ENCODE results near the gene CLSTN2. TPM values are rescaled to one million over a fixed set of nuclear protein-coding genes. Genes with fewer than 3 reads are reported as not detected.

CLSTN2 gene
- total and polyA plus RNA-seq, 2 experiments from 2014 or later, result 23.0 to 27.0 TPM

- Histone ChIP-seq H2AFZ (no peak overlapping the region), H3K27ac (no peak overlapping the region), H3K4me2 (no peak overlapping the region), H3K9me2 (replicated peaks; ENCODE audit: insufficient read depth) (no peaks in the 10 kb centered on the region), H4K20me1 (ENCODE audit: insufficient read depth, poor library complexity, severe bottlenecking) (no peaks in the 10 kb centered on the region), H3K36me3 (replicated peaks; ENCODE audit: insufficient read depth, low read depth) (no peaks in the 10 kb centered on the region), H3K4me1 (ENCODE audit: insufficient read depth) (no peaks in the 10 kb centered on the region), H3K27me3 (no peaks in the 10 kb centered on the region), H3K9me3 (ENCODE audit: low read depth) (no peaks in the 10 kb centered on the region), H3K79me2 (no peaks in the 10 kb centered on the region), H3K4me3 (no peak overlapping the region)
- no peak for DNase-seq (ENCODE audit: low spot score)
- no peak for TF ChIP-seq EZH2phosphoT487 (IDR thresholded peaks at IDR 0.05; ENCODE audit: low read depth, severe bottlenecking, unreplicated experiment)
Observed at GRCh38 chr3:140004271-140004670, 69.3 kb downstream of the CLSTN2 start.

GRCh38 chr3:140006331-140006730, 71.3 kb downstream of the CLSTN2 start:
- Histone ChIP-seq H3K79me2 (no peaks in the 10 kb centered on the region), H3K9me3 (ENCODE audit: low read depth) (no peaks in the 10 kb centered on the region), H3K27ac (no peak overlapping the region), H3K4me1 (ENCODE audit: insufficient read depth) (no peaks in the 10 kb centered on the region), H3K4me3 (no peak overlapping the region), H2AFZ (no peak overlapping the region), H3K4me2 (no peak overlapping the region), H4K20me1 (ENCODE audit: insufficient read depth, poor library complexity, severe bottlenecking) (no peaks in the 10 kb centered on the region), H3K36me3 (replicated peaks; ENCODE audit: insufficient read depth, low read depth) (no peaks in the 10 kb centered on the region), H3K9me2 (replicated peaks; ENCODE audit: insufficient read depth) (no peaks in the 10 kb centered on the region), H3K27me3 (no peaks in the 10 kb centered on the region)
- DNase-seq (ENCODE audit: low spot score), result no peak
- TF ChIP-seq EZH2 (IDR thresholded peaks at IDR 0.05; ENCODE audit: borderline replicate concordance) (no peak), CTCF (IDR thresholded peaks at IDR 0.05; ENCODE audit: poor library complexity) (no peak), EZH2phosphoT487 (IDR thresholded peaks at IDR 0.05; ENCODE audit: low read depth, severe bottlenecking, unreplicated experiment) (no peak)
- WGBS (ENCODE audit: low lambda C conversion rate, missing lambda C conversion rate), result 66% methylated on average over 2 of the region's 2 CpGs

GRCh38 chr3:140007081-140007480, 72.1 kb downstream of the CLSTN2 start:
- Histone ChIP-seq H3K9me2 (replicated peaks; ENCODE audit: insufficient read depth) (no peaks in the 10 kb centered on the region), H3K4me3 (no peak overlapping the region)

More at GRCh38 chr3:140007081-140007480, 72.1 kb downstream of the CLSTN2 start:
- no peaks in the 10 kb centered on the region for H3K9me3 ChIP-seq (ENCODE audit: low read depth)
- no peaks in the 10 kb centered on the region for H3K27me3 ChIP-seq
- H3K36me3 ChIP-seq (replicated peaks; ENCODE audit: insufficient read depth, low read depth), result no peaks in the 10 kb centered on the region
- WGBS (ENCODE audit: low lambda C conversion rate, missing lambda C conversion rate), result 95% methylated on average over 4 of the region's 4 CpGs
- TF ChIP-seq EZH2phosphoT487 (IDR thresholded peaks at IDR 0.05; ENCODE audit: low read depth, severe bottlenecking, unreplicated experiment), result no peak
- no peak for TF ChIP-seq CTCF (IDR thresholded peaks at IDR 0.05; ENCODE audit: poor library complexity)
- no peak for TF ChIP-seq EZH2 (IDR thresholded peaks at IDR 0.05; ENCODE audit: borderline replicate concordance)
- H3K4me1 ChIP-seq (ENCODE audit: insufficient read depth), result no peaks in the 10 kb centered on the region
- H4K20me1 ChIP-seq (ENCODE audit: insufficient read depth, poor library complexity, severe bottlenecking), result no peaks in the 10 kb centered on the region
- no peak overlapping the region for H3K4me2 ChIP-seq
- H3K27ac ChIP-seq, result no peak overlapping the region
- no peak for DNase-seq (ENCODE audit: low spot score)
- no peak overlapping the region for H2AFZ ChIP-seq
- no peaks in the 10 kb centered on the region for H3K79me2 ChIP-seq

All from hepatocyte (in vitro differentiated cells).